Fibroblast of mammary gland (primary cell): ENCODE measurements around the gene TENM4.

ENCODE experiments used
- DNase-seq: peaks from one replicate; pipeline ENCODE4 v3.0.0-alpha.2; 2010; ENCODE audit warnings: low read depth
- H3K4me3 ChIP-seq: 2 replicates; pipeline ENCODE4 v1.5.1; 2011; ENCODE audit warnings: low read depth, mild to moderate bottlenecking, low read length, moderate library complexity; ENCODE audit not compliant: control insufficient read depth
- CTCF ChIP-seq: conservative IDR thresholded peaks from 2 replicates; pipeline ENCODE4 v1.5.1; 2011; ENCODE audit warnings: low read depth, low read length, inconsistent platforms; ENCODE audit not compliant: control insufficient read depth, insufficient read depth

Gene TENM4

GRCh38 chr11:79406376-79406775 lies 34.5 kb downstream of the TENM4 start:
- no peak for TF ChIP-seq CTCF
- DNase-seq = no peak
- H3K4me3 ChIP-seq = no peak overlapping the region

GRCh38 chr11:79404806-79405205 lies 36.0 kb downstream of the TENM4 start:
- no peak for DNase-seq
- TF ChIP-seq CTCF = no peak
- no peak overlapping the region for H3K4me3 ChIP-seq

GRCh38 chr11:79404325-79404724 lies 36.5 kb downstream of the TENM4 start:
- no peak for TF ChIP-seq CTCF
- no peak overlapping the region for H3K4me3 ChIP-seq
- DNase-seq = peak; percentile 61

GRCh38 chr11:79403839-79404238 lies 37.0 kb downstream of the TENM4 start:
- no peak for TF ChIP-seq CTCF
- no peak for DNase-seq
- no peak overlapping the region for H3K4me3 ChIP-seq

GRCh38 chr11:79402912-79403311 lies 37.9 kb downstream of the TENM4 start:
- no peak for TF ChIP-seq CTCF
- no peak overlapping the region for H3K4me3 ChIP-seq
- no peak for DNase-seq

GRCh38 chr11:79400717-79401330 lies 40.0 kb downstream of the TENM4 start:
- no peak overlapping the region for H3K4me3 ChIP-seq
- peak; percentile 77 for TF ChIP-seq CTCF
- peak; percentile 57 for DNase-seq

GRCh38 chr11:79400206-79400605 lies 40.6 kb downstream of the TENM4 start:
- DNase-seq = no peak
- no peak overlapping the region for H3K4me3 ChIP-seq
- no peak for TF ChIP-seq CTCF
